Measurements from ENCODE around the gene STK10. TPM values are rescaled to one million over a fixed set of nuclear protein-coding genes. Genes with fewer than 3 reads are reported as not detected.
A peak's percentile ranks its signal among the peaks of the same experiment; 100 is the strongest.

Gene STK10
- polyA plus RNA-seq, 3 donors: 21.5 to 180 (median 47.4) TPM

- Histone ChIP-seq H3K4me2 (replicated peaks; ENCODE audit: extremely low read depth, low read length, poor library complexity, severe bottlenecking) (no peak overlapping the region), H3K4me3 (replicated peaks in 1 of 3; ENCODE audit: low read depth in 2 of 3, low read length in 3 of 3) (no peak overlapping the region), H3K27me3 (ENCODE audit: control insufficient read depth in 2 of 2, insufficient read depth in 2 of 2, low read length in 2 of 2) (no peaks in the 10 kb centered on the region), H4K20me1 (ENCODE audit: insufficient read depth, low read length) (peaks cover 71% of the 10 kb centered on the region), H3K9ac (ENCODE audit: insufficient read depth, low read length, poor library complexity, severe bottlenecking) (no peak overlapping the region), H2AFZ (ENCODE audit: insufficient read depth, low read depth, low read length, poor library complexity, severe bottlenecking) (no peak overlapping the region), H3K27ac (ENCODE audit: low read depth in 1 of 2, low read length in 2 of 2) (peak overlapping the region; percentile 33 to 47), H3K4me1 (ENCODE audit: control insufficient read depth in 1 of 2, insufficient read depth in 2 of 2, low read length in 2 of 2) (peaks cover 43 to 45% of the 10 kb centered on the region in 2 donors), H3K9me3 (replicated peaks in 1 of 2; ENCODE audit: control insufficient read depth in 1 of 2, insufficient read depth in 1 of 2, low read length in 2 of 2) (no peaks in the 10 kb centered on the region), H3K79me2 (ENCODE audit: insufficient read depth, low read length) (peaks cover 86% of the 10 kb centered on the region), H3K36me3 (replicated peaks in 1 of 2; ENCODE audit: control insufficient read depth in 1 of 2, insufficient read depth in 2 of 2, low read length in 2 of 2) (peaks cover 63 to 87% of the 10 kb centered on the region in 2 donors)
- 87% methylated on average over 10 of the region's 12 CpGs for WGBS (ENCODE audit: insufficient coverage)
- peak overlapping the region; percentile 42 to 85 (median 74) for H3K27ac Mint-ChIP-seq
- H3K4me3 Mint-ChIP-seq: no peak overlapping the region
- H3K36me3 Mint-ChIP-seq: peaks cover 71 to 87% of the 10 kb centered on the region in 2 donors
- no peak for TF ChIP-seq CTCF (IDR thresholded peaks at IDR 0.05)
- H3K4me1 Mint-ChIP-seq: peaks cover 46% of the 10 kb centered on the region
- no peak for DNase-seq
- H3K9me3 Mint-ChIP-seq: peaks cover 0 to 2% (median 0%) of the 10 kb centered on the region in 7 donors
- intact Hi-C loops (cut with micrococcal nuclease): no loop called here
- peaks cover 0 to 2% (median 0%) of the 10 kb centered on the region in 3 donors for H3K27me3 Mint-ChIP-seq (ENCODE audit: low read depth in 3 of 3)
These were observed 67.9 kb downstream of the STK10 start for GRCh38 chr5:172119921-172120688.

- intact Hi-C loops (cut with micrococcal nuclease): no loop called here
- Histone ChIP-seq H3K27me3 (ENCODE audit: control insufficient read depth in 2 of 2, insufficient read depth in 2 of 2, low read length in 2 of 2) (no peaks in the 10 kb centered on the region), H3K9me3 (replicated peaks in 1 of 2; ENCODE audit: control insufficient read depth in 1 of 2, insufficient read depth in 1 of 2, low read length in 2 of 2) (no peaks in the 10 kb centered on the region), H3K4me1 (ENCODE audit: control insufficient read depth in 1 of 2, insufficient read depth in 2 of 2, low read length in 2 of 2) (peaks cover 53 to 55% of the 10 kb centered on the region in 2 donors), H3K4me3 (replicated peaks in 1 of 3; ENCODE audit: low read depth in 2 of 3, low read length in 3 of 3) (no peak overlapping the region), H3K36me3 (replicated peaks in 1 of 2; ENCODE audit: control insufficient read depth in 1 of 2, insufficient read depth in 2 of 2, low read length in 2 of 2) (peaks cover 55 to 75% of the 10 kb centered on the region in 2 donors), H3K27ac (ENCODE audit: low read depth in 1 of 2, low read length in 2 of 2) (peak overlapping the region; percentile 60 to 65), H3K4me2 (replicated peaks; ENCODE audit: extremely low read depth, low read length, poor library complexity, severe bottlenecking) (no peak overlapping the region), H3K9ac (ENCODE audit: insufficient read depth, low read length, poor library complexity, severe bottlenecking) (no peak overlapping the region), H2AFZ (ENCODE audit: insufficient read depth, low read depth, low read length, poor library complexity, severe bottlenecking) (no peak overlapping the region), H4K20me1 (ENCODE audit: insufficient read depth, low read length) (peaks cover 59% of the 10 kb centered on the region), H3K79me2 (ENCODE audit: insufficient read depth, low read length) (peaks cover 77% of the 10 kb centered on the region)
- Mint-ChIP-seq H3K9me3 (peaks cover 0 to 5% (median 2%) of the 10 kb centered on the region in 7 donors), H3K36me3 (peaks cover 68 to 78% of the 10 kb centered on the region in 2 donors), H3K27ac (peak overlapping the region; percentile 74 to 94 (median 84)), H3K4me3 (no peak overlapping the region), H3K27me3 (ENCODE audit: low read depth in 3 of 3) (peaks cover 0 to 2% (median 0%) of the 10 kb centered on the region in 3 donors), H3K4me1 (peaks cover 56% of the 10 kb centered on the region)
- WGBS (ENCODE audit: insufficient coverage): 94% methylated on average over 8 of the region's 11 CpGs
- no peak for TF ChIP-seq CTCF (IDR thresholded peaks at IDR 0.05)
- DNase-seq: no peak
These were observed 69.1 kb downstream of the STK10 start for GRCh38 chr5:172118891-172119290.
